Stomach smooth muscle (tissue), 2 donors: ENCODE results near the gene ZFP36.

Experiments used
- H3K27ac ChIP-seq: one replicate; pipeline ENCODE4 v1.7.0; 2013; ENCODE audit warnings: mild to moderate bottlenecking, low read length, inconsistent platforms
- H3K27me3 ChIP-seq, 2 donors: one replicate each; pipeline ENCODE4 v1.7.0; 2013; ENCODE audit warnings: low read length in 2 of 2; ENCODE audit not compliant: insufficient read depth in 2 of 2, control insufficient read depth in 1 of 2
- H3K36me3 ChIP-seq, 2 donors: one replicate each; pipeline ENCODE4 v1.7.0; 2013; ENCODE audit warnings: low read length in 2 of 2; ENCODE audit not compliant: control insufficient read depth in 2 of 2, insufficient read depth in 2 of 2
- H3K4me1 ChIP-seq: one replicate; pipeline ENCODE4 v1.7.0; 2013; ENCODE audit warnings: low read length; ENCODE audit not compliant: control insufficient read depth, insufficient read depth
- H3K4me3 ChIP-seq, 2 donors: one replicate each; pipeline ENCODE4 v1.7.0; 2013; ENCODE audit warnings: low read length in 2 of 2
- H3K9ac ChIP-seq, 2 donors: one replicate each; pipeline ENCODE4 v1.7.0; 2013; ENCODE audit warnings: low read length in 2 of 2, mild to moderate bottlenecking in 1 of 2
- H3K9me3 ChIP-seq, 2 donors: one replicate each; pipeline ENCODE4 v1.7.0; 2013; ENCODE audit warnings: low read length in 2 of 2; ENCODE audit not compliant: control insufficient read depth in 2 of 2
- donor health status: healthy.
- donor health status: Pancreatic carcinoma.

The ZFP36 gene

DNA sequence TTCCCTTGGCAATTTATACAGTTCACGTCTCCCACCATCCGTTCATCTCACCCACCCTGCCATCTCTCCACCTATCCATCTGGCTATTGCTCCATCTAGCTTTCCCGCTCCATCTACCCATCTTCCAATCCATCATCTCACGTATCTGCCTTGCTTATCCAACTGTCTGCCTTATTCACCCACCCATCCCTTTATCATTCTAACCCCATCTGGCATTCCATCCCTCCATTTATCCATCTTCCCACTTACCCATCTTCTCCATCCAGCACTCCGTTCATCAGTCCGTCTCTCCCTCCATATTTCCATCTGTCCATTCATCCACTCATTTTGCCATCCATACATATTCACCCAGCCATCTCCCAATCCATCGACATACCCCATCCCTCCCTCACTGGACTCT is 19.1 kb downstream of the ZFP36 start:
- Histone ChIP-seq H3K4me1 (peaks cover 19% of the 10 kb centered on the region), H3K27ac (no peak overlapping the region), H3K9me3 (no peaks in the 10 kb centered on the region), H3K9ac (no peak overlapping the region), H3K4me3 (no peak overlapping the region), H3K36me3 (peaks cover 5 to 22% of the 10 kb centered on the region in 2 donors), H3K27me3 (no peaks in the 10 kb centered on the region)

DNA sequence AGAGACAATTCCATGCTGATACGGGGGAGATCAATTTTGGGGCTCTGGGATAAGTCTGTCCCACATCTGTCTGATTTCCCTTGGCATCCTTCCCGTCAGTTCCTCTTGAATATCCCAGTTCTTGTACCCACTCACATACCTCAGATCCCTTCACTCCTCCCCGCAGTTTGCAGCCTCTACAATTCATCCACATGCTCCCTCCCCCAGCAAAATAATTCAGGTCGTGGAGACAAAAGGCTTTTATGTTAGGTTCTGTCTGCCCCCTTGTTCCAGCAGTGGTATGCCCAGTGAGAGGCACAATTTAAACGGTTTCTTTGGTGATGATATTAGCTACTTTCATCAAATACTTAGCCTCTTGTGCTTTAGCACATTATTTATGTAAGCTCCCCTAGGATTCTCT is 19.5 kb downstream of the ZFP36 start:
- no peak overlapping the region for H3K4me3 ChIP-seq
- no peaks in the 10 kb centered on the region for H3K27me3 ChIP-seq
- H3K9ac ChIP-seq: no peak overlapping the region
- H3K4me1 ChIP-seq: peaks cover 19% of the 10 kb centered on the region
- peaks cover 9 to 20% of the 10 kb centered on the region in 2 donors for H3K36me3 ChIP-seq
- H3K9me3 ChIP-seq: no peaks in the 10 kb centered on the region
- no peak overlapping the region for H3K27ac ChIP-seq

DNA sequence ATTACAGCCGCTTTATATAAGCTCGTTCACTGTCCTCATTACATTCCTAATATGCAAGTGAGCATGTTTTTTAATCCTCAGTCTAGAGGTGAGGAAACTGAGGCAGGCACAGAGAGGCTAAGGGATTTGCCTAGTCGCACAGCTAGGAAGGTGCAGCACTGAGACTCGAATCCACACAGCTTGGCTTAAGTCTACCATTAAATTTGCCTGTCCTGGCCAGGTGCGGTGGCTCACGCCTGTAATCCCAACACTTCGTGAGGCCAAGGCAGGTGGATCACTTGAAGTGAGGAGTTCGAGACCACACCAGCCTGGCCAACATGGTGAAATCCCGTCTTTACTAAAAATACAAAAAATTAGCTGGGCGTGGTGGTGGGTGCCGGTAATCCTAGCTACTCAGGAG is 21.1 kb downstream of the ZFP36 start:
- no peaks in the 10 kb centered on the region for H3K9me3 ChIP-seq
- peak overlapping the region; percentile 89 for H3K27ac ChIP-seq
- H3K9ac ChIP-seq: no peak overlapping the region
- H3K4me1 ChIP-seq: peaks cover 19% of the 10 kb centered on the region
- peaks cover 12 to 19% of the 10 kb centered on the region in 2 donors for H3K36me3 ChIP-seq
- no peaks in the 10 kb centered on the region for H3K27me3 ChIP-seq
- H3K4me3 ChIP-seq: no peak overlapping the region

- H3K27me3 ChIP-seq: no peaks in the 10 kb centered on the region
- H3K4me1 ChIP-seq: peaks cover 22% of the 10 kb centered on the region
- H3K4me3 ChIP-seq: peak overlapping the region in 1 of 2 donors; percentile 47
- H3K27ac ChIP-seq: peak overlapping the region; percentile 89
- peaks cover 20 to 24% of the 10 kb centered on the region in 2 donors for H3K36me3 ChIP-seq
- H3K9me3 ChIP-seq: no peaks in the 10 kb centered on the region
- H3K9ac ChIP-seq: peak overlapping the region; percentile 63 to 66
Measured at GRCh38 chr19:39428283-39429112, 21.9 kb downstream of the ZFP36 start.

DNA sequence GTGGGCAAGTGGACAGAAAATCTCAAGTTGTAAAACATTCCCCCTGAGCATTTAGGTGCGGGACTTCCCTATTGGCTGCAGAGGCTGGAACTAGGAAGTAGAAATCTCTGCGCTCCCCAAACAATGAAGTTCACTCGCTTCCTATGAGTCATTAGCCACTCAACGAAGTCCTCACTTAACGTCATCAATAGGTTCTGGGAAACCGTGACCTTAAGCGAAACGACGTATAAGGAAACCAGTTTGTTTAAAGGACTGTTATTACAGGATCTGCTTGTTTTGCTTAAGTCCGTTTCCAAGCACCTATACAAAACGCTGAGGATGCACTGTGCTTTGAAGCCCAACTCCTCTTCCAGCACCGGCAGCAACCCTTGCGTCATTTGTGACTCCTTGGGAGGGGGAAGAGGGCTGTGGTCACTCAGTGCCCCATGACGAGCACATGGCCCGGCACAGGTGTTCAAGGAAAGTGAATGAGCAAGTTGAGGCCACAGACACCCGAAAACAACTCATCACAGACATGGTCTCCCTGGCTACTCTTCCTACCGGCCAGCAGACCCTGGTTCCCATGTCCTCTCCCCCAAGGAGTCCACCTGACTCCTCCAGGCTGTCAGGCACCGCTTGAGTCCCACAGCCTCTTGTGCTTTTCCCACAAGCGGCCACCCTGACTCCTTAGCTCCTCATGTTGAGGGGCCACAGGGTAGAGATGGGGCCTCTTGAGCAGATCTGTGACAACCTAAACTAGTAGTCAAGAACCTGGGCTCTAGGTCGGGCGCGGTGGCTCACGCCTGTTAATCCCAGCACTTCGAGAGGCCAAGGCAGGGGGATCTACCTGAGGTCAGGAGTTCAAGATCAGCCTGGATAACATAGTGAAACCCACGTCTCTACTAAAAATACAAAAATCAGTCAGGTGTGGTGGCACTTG is 24.3 kb downstream of the ZFP36 start:
- Histone ChIP-seq H3K9ac (peak overlapping the region in 1 of 2 donors; percentile 29), H3K36me3 (peaks cover 24 to 28% of the 10 kb centered on the region in 2 donors), H3K4me1 (peaks cover 43% of the 10 kb centered on the region), H3K27me3 (no peaks in the 10 kb centered on the region), H3K4me3 (no peak overlapping the region), H3K9me3 (no peaks in the 10 kb centered on the region), H3K27ac (peak overlapping the region; percentile 49)

- Histone ChIP-seq H3K27me3 (peaks cover 0 to 2% of the 10 kb centered on the region in 2 donors), H3K36me3 (peaks cover 24 to 28% of the 10 kb centered on the region in 2 donors), H3K27ac (no peak overlapping the region), H3K9me3 (no peaks in the 10 kb centered on the region), H3K9ac (no peak overlapping the region), H3K4me3 (no peak overlapping the region), H3K4me1 (peaks cover 49% of the 10 kb centered on the region)
Measured at GRCh38 chr19:39432677-39433025, 26.0 kb downstream of the ZFP36 start.

DNA sequence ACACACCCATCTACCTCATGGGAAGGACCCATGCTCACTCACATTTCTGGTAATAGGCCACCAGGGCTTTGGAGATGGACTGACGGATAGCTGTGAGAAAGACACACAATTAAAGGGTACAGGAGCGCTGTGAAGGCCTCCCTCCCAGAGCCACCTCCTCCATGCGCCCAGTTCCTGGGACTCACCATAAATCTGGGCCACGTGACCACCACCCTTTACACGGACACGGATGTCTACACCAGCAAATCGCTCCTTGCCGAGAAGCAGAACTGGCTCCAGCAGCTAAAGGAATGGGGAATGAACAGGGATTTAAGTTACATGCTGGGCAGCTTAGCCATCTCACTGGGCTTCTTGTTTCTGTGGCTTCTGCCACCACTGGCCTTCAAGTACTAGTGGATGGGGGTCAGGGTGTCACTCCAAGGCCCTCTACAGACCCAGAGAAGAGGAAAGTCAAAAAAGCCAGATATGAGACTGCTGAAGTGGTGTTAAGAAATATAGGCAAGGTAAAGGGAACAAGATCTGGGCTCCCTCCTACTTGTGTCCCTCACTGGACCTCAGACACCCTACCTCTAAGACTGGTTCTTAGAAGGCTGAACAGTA is 26.9 kb downstream of the ZFP36 start:
- H3K4me3 ChIP-seq: peak overlapping the region in 1 of 2 donors; percentile 98
- peak overlapping the region in 1 of 2 donors; percentile 13 for H3K9ac ChIP-seq

DNA sequence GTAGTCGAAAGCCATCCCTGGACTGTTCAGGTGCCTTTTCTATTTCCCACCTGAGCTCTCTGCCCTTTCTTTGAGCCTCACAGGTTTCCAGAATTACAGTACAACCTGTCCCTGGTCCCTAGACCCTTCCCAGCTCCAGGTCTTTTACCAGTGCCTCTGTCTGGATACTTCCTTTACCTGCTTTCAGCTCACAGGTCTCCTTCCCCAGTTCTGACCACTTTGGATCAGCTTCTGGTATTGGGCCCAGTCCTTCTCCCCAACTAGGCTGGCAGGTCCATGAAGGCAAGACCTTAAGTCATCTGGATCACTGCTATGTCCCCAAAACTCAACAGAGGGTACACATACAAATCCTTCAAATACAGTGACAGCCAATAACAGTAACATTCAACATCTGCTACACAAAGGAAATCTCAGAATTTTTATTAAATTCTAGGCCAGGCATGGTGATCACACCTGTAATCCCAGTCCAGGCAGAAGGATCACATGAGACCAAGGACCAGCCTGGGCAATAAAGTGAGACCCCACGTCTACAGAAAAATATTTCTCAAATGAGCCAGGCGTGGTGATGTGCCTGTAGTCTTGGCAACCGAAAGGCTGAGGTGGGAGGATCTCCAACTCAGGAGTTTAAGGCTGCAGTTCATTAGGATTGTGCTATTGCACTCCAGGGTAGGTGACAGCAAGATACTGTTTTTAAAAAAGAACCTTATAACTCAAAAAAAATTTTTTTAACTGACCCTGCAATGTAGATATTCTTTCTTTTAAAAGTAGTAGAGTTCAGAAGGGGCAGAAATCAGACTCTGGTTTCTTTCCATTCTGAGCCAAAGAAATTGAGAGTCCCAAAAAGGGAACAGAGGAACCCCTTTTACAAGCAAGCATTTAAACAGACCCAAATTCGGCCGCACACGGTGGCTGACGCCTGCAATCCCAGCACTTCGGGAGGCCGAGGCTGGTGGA is 27.8 kb downstream of the ZFP36 start:
- H3K36me3 ChIP-seq: peaks cover 24 to 28% of the 10 kb centered on the region in 2 donors
- H3K27ac ChIP-seq: no peak overlapping the region
- H3K9me3 ChIP-seq: no peaks in the 10 kb centered on the region
- H3K4me1 ChIP-seq: peaks cover 34% of the 10 kb centered on the region
- H3K27me3 ChIP-seq: peaks cover 3 to 4% of the 10 kb centered on the region in 2 donors
- peak overlapping the region; percentile 98 to 99 for H3K4me3 ChIP-seq
- H3K9ac ChIP-seq: peak overlapping the region; percentile 42 to 99

More for the DNA sequence above, 26.9 kb downstream of the ZFP36 start:
- Histone ChIP-seq H3K27me3 (peaks cover 3 to 4% of the 10 kb centered on the region in 2 donors), H3K4me1 (peaks cover 40% of the 10 kb centered on the region), H3K36me3 (peaks cover 24 to 28% of the 10 kb centered on the region in 2 donors), H3K27ac (no peak overlapping the region), H3K9me3 (no peaks in the 10 kb centered on the region)

GRCh38 chr19:39435499-39436349 is 29.1 kb downstream of the ZFP36 start, which contains the start of gene RPS16:
Gene RPS16, minus strand, starts transcription at chr19:39435949. Its CDS starts 54 bp downstream, at chr19:39435895.
- Histone ChIP-seq H3K36me3 (peaks cover 24 to 25% of the 10 kb centered on the region in 2 donors), H3K9me3 (no peaks in the 10 kb centered on the region), H3K4me3 (peak within 1 kb of the TSS; percentile 98 to 99), H3K9ac (peak within 1 kb of the TSS; percentile 91 to 99), H3K4me1 (peaks cover 31% of the 10 kb centered on the region), H3K27me3 (peaks cover 3 to 4% of the 10 kb centered on the region in 2 donors), H3K27ac (peak within 1 kb of the TSS; percentile 79)
